ENCODE data around the gene ANO8.

GRCh38 chr19:17303167-17303939 is 31.3 kb downstream of the ANO8 start, which contains the start of gene ABHD8:
- peak; percentile 29 to 47 for TF ChIP-seq POLR2A (IDR thresholded peaks at IDR 0.05)
- peak; percentile 43 to 81 (median 78) for TF ChIP-seq POLR2AphosphoS5 (IDR thresholded peaks at IDR 0.05)
- TF ChIP-seq CTCF (IDR thresholded peaks at IDR 0.05) = peak; percentile 75 to 91 (median 86)
- TF ChIP-seq EP300 (IDR thresholded peaks at IDR 0.05) = no peak
